HG02759 (cell line): Measurements from ENCODE around the gene C3orf70.
"Not testable (repeated sequence)": the region's sequence is repeated elsewhere in the genome, so short reads cannot be mapped to it uniquely, and the experiment has no call there.

Experiments used
- ATAC-seq: cut with Tn5 transposase; IDR thresholded peaks from one replicate; pipeline ENCODE4 v1.9.1; 2021; ENCODE audit warnings: mild to moderate bottlenecking, moderate library complexity; ENCODE audit not compliant: unreplicated experiment

The C3orf70 gene

GRCh38 chr3:185151964-185152409 lies 873 bp downstream of the C3orf70 start:
- no peak for ATAC-seq

- no peak for ATAC-seq
Observed at GRCh38 chr3:185151101-185151963, 1.5 kb downstream of the C3orf70 start.

DNA sequence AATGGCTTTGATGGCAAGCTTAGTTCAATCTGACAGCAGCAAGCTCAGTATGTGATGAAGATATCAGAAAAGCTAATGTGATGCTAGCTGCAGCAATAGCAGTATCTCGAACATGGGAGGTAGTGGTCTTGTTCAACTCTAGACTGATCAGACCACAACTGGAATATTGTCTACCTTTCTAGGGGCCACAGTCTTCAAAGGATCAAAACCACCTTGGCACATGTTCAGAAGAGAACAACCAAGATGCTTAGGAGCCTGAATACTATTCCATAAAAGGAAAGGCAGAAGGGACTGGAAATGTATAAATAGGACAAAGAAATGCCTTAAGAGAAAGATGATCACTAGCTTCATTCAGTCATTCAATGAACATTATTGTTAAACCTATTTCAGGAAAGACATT lies 2.3 kb downstream of the C3orf70 start:
- no peak for ATAC-seq

- no peak for ATAC-seq
Observed at GRCh38 chr3:185149591-185149990, 3.3 kb downstream of the C3orf70 start.

DNA sequence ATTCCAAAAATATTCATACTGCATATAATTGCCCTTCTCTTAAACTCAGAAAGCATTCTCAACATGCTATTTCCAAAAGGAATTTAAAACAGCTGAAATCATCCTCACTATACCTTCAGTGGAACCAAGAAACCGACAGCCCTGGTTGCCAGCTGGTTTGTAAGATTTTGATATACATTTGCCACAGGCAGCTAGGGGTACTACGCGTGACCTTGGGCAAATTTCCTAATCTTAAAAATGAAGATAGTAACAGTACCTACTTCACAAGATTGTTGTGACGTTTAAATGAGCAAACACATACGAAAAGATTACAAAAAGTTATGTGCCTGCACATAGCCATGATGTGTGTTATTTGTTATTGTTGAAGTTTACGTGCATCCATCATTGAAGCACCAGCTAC lies 7.3 kb downstream of the C3orf70 start:
- no peak for ATAC-seq

DNA sequence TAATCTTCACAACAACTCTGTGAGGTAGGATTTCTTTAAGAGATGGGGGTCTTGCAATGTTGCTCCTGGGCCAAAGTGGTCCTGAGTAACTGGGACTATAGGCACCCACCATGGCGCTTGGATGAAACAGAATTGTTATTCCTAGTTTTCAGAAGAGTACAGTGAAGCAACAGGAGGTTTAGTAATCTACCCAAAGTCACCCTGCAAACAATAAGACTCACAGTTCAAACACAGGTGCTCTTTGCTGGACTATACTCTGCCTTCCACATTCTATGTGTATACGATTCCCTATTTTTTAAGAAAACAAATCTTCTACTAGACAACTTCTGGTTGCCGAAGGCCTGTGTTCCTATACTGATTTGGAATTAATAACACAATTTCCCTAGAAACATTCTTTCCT lies 8.1 kb downstream of the C3orf70 start:
- no peak for ATAC-seq

DNA sequence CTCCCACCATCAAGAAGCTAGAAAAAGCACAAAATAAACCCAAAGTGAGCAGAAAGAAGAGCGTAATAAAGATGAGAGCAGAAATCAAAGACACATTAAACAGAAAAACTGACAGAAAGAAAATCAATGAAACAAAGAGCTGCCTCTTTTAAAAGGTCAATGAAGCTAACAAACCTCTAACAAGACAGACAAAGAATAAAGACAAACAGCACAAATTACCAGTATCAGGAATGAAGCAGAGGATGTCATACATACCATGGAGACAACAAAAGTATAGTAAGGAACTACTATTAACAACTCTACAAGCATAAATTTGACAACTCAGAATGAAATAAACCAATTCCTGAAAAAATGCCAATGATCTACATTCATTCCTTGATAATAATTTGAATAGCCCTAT lies 15.0 kb downstream of the C3orf70 start:
- ATAC-seq, result no peak

- ATAC-seq, result no peak
Observed at GRCh38 chr3:185134509-185134908, 18.4 kb downstream of the C3orf70 start.

DNA sequence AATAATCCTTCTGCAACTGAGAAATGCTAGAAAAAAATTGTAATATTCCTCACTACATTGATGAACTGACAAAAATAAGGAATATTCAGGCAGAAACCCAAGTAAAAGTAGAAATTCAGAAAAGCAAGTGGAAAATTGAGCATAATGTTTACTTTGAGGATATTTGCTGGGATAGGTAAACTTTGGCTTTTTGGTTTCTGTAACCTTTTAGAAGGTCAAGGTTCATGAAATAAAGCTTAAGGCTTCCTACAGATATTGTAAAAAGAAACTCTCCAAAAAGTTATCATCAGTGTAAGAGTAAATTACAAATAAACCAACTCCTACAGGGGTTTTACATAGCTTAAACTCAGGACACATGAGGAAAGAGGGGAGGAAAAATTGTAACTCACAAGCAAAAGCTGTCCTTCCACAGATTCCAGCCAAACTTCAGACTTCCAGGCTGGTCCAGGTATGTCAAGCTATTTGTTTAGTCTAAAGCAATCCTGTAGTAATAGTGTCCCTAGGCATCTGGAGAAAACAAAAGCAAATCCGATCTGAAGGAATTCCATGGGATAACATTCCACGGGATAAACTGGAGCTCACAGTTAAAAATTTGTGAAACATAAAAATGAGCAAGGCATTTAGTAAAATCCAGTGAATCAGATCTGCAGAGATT lies 21.1 kb downstream of the C3orf70 start:
- no peak for ATAC-seq

DNA sequence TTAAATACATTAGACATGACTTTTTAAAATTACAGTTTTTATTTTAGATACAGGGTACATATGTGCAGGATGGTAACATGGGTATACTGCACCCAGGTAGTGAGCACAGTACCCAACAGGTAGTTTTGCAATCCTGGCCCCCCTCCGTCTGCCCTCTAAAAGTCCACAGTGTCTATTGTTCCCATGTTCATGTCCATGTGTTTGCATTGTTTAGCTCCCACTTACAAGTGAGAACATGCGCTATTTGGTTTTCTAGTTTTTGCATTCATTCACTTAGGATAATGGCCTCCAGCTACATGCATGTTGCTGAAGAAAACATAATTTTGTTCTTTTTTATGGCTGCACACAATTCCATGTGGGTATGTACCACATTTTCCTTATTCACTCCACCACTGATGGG lies 23.8 kb downstream of the C3orf70 start:
- ATAC-seq, result no peak

- ATAC-seq, result no peak
Observed at GRCh38 chr3:185126201-185126600, 26.7 kb downstream of the C3orf70 start.

DNA sequence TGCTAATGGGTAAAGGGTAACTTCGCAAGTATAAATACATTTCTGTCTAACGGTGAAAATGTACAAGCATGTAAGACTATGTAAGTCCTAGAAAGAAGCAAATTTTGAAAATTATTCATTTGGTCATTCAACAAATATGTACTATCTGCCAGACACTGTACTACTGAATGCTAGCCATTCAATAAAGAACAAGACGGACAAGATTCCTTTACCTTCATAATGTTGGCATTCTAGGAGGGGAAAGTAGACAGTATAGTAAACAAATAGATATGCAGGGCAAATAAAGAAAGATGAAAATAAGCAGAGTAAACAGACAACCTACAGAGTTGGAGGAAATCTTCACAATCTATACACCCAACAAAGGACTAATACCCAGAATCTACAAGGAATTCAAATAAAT lies 32.7 kb downstream of the C3orf70 start:
- no peak for ATAC-seq

GRCh38 chr3:185115371-185115770 lies 37.5 kb downstream of the C3orf70 start:
- ATAC-seq, result no peak

- no peak for ATAC-seq
Observed at GRCh38 chr3:185114756-185115155, 38.1 kb downstream of the C3orf70 start.

DNA sequence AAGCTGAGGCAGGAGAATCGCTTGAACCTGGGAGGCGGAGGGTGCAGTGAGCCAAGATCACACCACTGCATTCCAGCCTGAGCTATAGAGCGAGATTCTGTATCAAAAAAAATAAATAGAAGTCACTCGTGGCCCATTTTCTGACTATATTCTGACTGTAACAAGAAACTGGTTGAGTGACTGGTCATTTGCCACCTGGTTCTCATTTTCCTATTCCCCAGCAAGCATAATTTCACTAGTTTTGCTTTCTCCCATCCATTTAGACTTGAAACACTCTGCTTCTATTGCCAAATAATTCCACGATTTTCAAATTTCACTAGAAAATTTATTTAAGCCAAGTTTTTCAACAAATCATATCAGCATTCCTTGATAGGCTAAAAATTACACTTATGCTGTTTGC lies 40.7 kb downstream of the C3orf70 start:
- no peak for ATAC-seq

GRCh38 chr3:185109012-185109411 lies 43.8 kb downstream of the C3orf70 start:
- not testable (repeated sequence) for ATAC-seq

- not testable (repeated sequence) for ATAC-seq
Observed at GRCh38 chr3:185106256-185106890, 46.5 kb downstream of the C3orf70 start.

DNA sequence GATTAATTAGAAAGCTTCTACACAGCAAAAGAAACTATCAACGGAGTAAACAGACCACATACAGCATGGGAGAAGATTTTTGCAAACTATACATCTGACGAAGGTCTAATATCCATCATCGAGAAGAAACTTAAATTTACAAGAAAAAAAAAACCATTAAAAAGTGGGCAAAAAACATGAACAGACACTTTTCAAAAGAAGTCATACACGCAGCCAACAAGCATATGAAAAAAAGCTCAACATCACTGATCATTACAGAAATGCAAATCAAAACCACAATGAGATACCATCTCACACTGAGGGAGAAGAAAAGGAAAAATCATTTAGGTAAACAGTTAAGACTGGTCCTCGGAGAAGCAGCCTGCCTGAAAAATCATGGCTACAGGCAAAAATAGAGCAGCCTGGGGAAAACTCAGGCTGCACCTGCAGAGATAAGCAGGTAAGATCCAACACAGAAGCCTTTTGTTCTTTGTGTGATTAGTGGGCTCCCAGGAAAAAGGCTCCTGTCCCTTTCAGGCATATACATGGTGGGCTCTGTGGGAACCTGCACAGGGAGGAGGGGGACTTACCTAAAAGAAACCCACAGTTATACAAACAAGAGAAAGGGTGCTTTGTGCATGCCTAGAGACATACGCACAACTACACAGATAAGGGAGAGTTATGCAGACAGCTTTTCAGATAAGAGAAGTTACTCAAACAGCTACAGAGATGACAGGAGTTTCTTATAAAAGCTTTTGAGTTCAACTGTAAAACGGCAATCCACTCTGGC lies 49.3 kb downstream of the C3orf70 start:
- ATAC-seq, result no peak

DNA sequence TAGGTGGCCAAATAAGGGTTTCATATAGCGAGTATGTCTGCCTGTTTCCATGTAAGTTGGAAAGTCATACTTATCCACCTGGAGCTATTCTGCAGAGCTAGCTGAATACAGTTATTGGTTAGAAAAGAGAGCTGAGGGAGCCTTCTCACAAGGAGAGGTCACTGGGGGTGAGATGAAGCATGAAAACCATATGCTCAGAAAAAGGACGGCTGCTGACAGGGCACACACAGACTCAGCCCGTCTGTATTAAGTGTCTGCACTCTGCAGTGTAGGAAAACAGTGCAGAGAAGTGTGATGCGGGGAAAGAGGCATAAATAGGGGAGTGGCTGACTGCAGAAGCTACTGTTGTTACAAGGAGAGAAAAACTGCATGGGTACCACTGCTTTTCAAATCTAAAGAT lies 58.2 kb downstream of the C3orf70 start:
- no peak for ATAC-seq

DNA sequence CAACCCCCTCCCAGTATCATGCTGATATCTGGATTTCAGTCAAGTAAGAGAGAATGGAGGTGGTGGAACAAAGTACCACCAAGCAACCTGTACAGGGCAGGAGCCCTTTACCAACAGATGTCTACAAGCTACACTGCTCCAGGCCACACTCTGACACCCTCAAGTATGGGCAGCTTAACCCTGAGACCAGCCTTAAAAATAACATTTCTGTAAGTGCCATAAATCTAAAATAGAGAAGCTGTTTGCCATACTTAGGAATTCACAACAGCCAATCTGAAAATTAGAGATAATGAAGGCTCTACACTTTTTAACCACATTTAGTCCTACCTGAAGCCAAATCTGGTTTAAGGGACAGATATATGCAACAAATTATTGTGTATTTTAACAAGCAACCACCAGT lies 59.7 kb downstream of the C3orf70 start:
- ATAC-seq, result no peak

DNA sequence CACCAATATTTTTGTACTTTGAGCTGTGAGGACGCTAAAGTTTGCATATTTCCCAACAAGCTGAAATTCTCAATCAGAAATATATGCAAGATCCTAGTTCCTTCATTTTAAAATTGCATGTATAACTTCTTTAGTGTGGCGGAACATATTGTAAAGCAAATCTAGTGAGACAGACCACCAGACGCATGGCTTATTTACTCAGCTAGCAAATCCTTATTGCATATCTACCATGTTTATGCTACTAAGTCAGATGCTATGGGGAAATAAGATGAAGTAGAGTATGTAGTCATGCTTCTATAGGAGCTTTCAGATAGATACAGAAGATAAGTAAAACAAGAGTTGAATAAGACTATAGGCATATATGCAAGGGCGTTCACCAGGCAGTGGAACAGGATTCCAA lies 62.0 kb downstream of the C3orf70 start:
- no peak for ATAC-seq
